Gastrocnemius medialis (tissue), 4 donors: ENCODE measurements around the gene TRIM44.
"Not testable (repeated sequence)": the region's sequence is repeated elsewhere in the genome, so short reads cannot be mapped to it uniquely, and the experiment has no call there.

Experiments used
- CTCF ChIP-seq, 5 experiments: fragments of 450-650 bp in 3 of 5; fragments of 200-600 bp in 2 of 5; sonication (generic) in 2 of 5; IDR thresholded peaks in 4 of 5; conservative IDR thresholded peaks in 1 of 5; 1 replicate in 4 of 5; 2 replicates in 1 of 5; pipeline ENCODE4 v1.5.1; 2016 to 2019; ENCODE audit warnings: antibody characterized with exemption in 5 of 5, mild to moderate bottlenecking in 3 of 5, moderate library complexity in 3 of 5
- POLR2A ChIP-seq, 2 donors: fragments of 450-650 bp; IDR thresholded peaks; one replicate each; pipeline ENCODE4 v1.6.1; 2017; ENCODE audit warnings: antibody characterized with exemption in 2 of 2, mild to moderate bottlenecking in 2 of 2, moderate library complexity in 2 of 2

- not testable (repeated sequence) for TF ChIP-seq CTCF (IDR thresholded peaks at IDR 0.05 in 4 of 5, conservative IDR thresholded peaks at IDR 0.05 in 1 of 5); POLR2A (IDR thresholded peaks at IDR 0.05)
These were observed 116.4 kb downstream of the TRIM44 start for GRCh38 chr11:35778943-35779342.
